Hematopoietic multipotent progenitor cell (in vitro differentiated cells): Measurements from ENCODE around the gene GOLGA8K. TPM values are rescaled to one million over a fixed set of nuclear protein-coding genes. Genes with fewer than 3 reads are reported as not detected.
"Not testable (repeated sequence)": the region's sequence is repeated elsewhere in the genome, so short reads cannot be mapped to it uniquely, and the experiment has no call there.

Experiments
- DNase-seq, 3 donors: peaks; one replicate each; pipeline ENCODE4 v3.0.0-alpha.2; 2011 to 2015; ENCODE audit warnings: low read depth in 2 of 3, low spot score in 2 of 3
- small RNA-seq: library from RNA; depleted of rRNA; stranded (forward); fragments of <200 nt; gene quantifications from one replicate; pipeline ENCODE3, GENCODE V24; 2012
- total RNA-seq: library from RNA; depleted of rRNA; stranded (reverse); fragments of >200 nt; gene quantifications from one replicate; pipeline ENCODE4 v1.2.3, GENCODE V29; 2012

Gene GOLGA8K
- total RNA-seq, 1 donor, result 1.9 TPM

- DNase-seq, result not testable (repeated sequence)
These were observed 44.6 kb downstream of the GOLGA8K start for GRCh38 chr15:32358462-32358861.

- DNase-seq, result not testable (repeated sequence)
These were observed 46.2 kb downstream of the GOLGA8K start for GRCh38 chr15:32356909-32357308.

- DNase-seq, result not testable (repeated sequence)
These were observed 50.3 kb downstream of the GOLGA8K start for GRCh38 chr15:32352748-32353147.

GRCh38 chr15:32350563-32351220 is 52.4 kb downstream of the GOLGA8K start:
- not testable (repeated sequence) for DNase-seq

GRCh38 chr15:32347037-32347436 is 56.1 kb downstream of the GOLGA8K start:
- DNase-seq, result not testable (repeated sequence)

- not testable (repeated sequence) for DNase-seq
These were observed 57.0 kb downstream of the GOLGA8K start for GRCh38 chr15:32345978-32346547.

- not testable (repeated sequence) for DNase-seq
These were observed 59.2 kb downstream of the GOLGA8K start for GRCh38 chr15:32343921-32344320.

Small RNAs within 50 kb of the gene (small RNA-seq; reads per million reads assigned to genes)
- not detected for gene RF00096
- gene RN7SL185P, result not detected
- gene RN7SL539P, result not detected

Other genes starting within 250 kb of the GOLGA8K start
- gene GOLGA8O, start 52.3 kb upstream of the GOLGA8K start, total RNA-seq, result 0.54 TPM
- 34.7 TPM for gene GOLGA8N, start 190.2 kb upstream of the GOLGA8K start, total RNA-seq
- 2.4 TPM for gene ARHGAP11A, start 212.2 kb upstream of the GOLGA8K start, total RNA-seq
- 0.27 TPM for gene SCG5, start 238.4 kb upstream of the GOLGA8K start, total RNA-seq